SU-DHL-6 (cell line): ENCODE measurements around the gene MAPK13.

Experiments used
- EZH2phosphoT487 ChIP-seq: fragments of 200-600 bp; sonication (generic), shearing (Covaris generic); conservative IDR thresholded peaks from 2 replicates; pipeline ENCODE4 v1.6.1; 2018; ENCODE audit warnings: mild to moderate bottlenecking, antibody characterized with exemption, low read length, moderate library complexity, mixed read lengths
- TF ChIP-seq, protein P1 (sequence below): fragments of 200-600 bp; sonication (generic); IDR thresholded peaks from one replicate; pipeline ENCODE4 v1.5.1; 2017; ENCODE audit warnings: antibody characterized with exemption, mild to moderate bottlenecking, low read length, moderate library complexity; ENCODE audit not compliant: insufficient read depth, poor library complexity, severe bottlenecking

DNA sequence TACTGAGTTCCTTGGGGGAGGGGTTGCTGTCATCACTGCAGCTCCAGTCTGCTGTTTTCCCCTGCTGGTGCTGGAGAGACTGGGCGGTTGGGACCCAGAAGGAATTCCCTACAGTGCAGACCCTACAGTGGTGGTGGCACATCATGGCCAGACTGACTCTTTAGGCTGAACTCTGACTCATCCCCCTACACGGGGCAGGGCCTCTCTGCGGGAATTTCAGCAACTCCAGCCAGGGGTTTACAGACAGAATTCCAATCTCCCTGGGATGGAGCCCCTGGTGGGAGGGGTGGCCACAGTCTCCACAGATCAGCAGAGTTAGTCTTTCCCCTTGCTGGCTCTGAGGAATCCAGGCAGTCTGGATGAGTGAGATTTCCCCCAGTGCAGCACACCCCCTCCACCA, 46.9 kb upstream of the MAPK13 start:
- TF ChIP-seq EZH2phosphoT487: no peak
- TF ChIP-seq, protein P1, sequence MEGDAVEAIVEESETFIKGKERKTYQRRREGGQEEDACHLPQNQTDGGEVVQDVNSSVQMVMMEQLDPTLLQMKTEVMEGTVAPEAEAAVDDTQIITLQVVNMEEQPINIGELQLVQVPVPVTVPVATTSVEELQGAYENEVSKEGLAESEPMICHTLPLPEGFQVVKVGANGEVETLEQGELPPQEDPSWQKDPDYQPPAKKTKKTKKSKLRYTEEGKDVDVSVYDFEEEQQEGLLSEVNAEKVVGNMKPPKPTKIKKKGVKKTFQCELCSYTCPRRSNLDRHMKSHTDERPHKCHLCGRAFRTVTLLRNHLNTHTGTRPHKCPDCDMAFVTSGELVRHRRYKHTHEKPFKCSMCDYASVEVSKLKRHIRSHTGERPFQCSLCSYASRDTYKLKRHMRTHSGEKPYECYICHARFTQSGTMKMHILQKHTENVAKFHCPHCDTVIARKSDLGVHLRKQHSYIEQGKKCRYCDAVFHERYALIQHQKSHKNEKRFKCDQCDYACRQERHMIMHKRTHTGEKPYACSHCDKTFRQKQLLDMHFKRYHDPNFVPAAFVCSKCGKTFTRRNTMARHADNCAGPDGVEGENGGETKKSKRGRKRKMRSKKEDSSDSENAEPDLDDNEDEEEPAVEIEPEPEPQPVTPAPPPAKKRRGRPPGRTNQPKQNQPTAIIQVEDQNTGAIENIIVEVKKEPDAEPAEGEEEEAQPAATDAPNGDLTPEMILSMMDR: no peak
